H9 (cell line): ENCODE results near the gene BACH1. TPM values are rescaled to one million over a fixed set of nuclear protein-coding genes. Genes with fewer than 3 reads are reported as not detected.
A peak's percentile ranks its signal among the peaks of the same experiment; 100 is the strongest.

Experiments used
- DNase-seq: peaks from one replicate; pipeline ENCODE4 v3.0.0-alpha.2; 2017
- H2AFZ ChIP-seq: one replicate; pipeline ENCODE4 v1.6.1; 2013; ENCODE audit warnings: mild to moderate bottlenecking, low read length, control low read depth, moderate library complexity
- H2AK5ac ChIP-seq: 2 replicates; pipeline ENCODE4 v1.6.1; 2013; ENCODE audit warnings: low read length, control low read depth, mixed read lengths; ENCODE audit not compliant: insufficient read length
- H2BK120ac ChIP-seq: one replicate; pipeline ENCODE4 v1.6.1; 2013; ENCODE audit warnings: low read depth, mild to moderate bottlenecking, low read length, control low read depth, inconsistent platforms; ENCODE audit not compliant: poor library complexity, severe bottlenecking
- H2BK12ac ChIP-seq: 2 replicates; pipeline ENCODE4 v1.6.1; 2013; ENCODE audit warnings: low read length, control low read depth, mixed read lengths, low read depth; ENCODE audit not compliant: insufficient read length
- H2BK15ac ChIP-seq: 2 replicates; pipeline ENCODE4 v1.6.1; 2013; ENCODE audit warnings: low read depth, low read length, control low read depth
- H2BK20ac ChIP-seq: one replicate; pipeline ENCODE4 v1.6.1; 2013; ENCODE audit warnings: low read depth, mild to moderate bottlenecking, low read length, control low read depth, inconsistent platforms; ENCODE audit not compliant: poor library complexity, severe bottlenecking
- H2BK5ac ChIP-seq: 2 replicates; pipeline ENCODE4 v1.6.1; 2013; ENCODE audit warnings: low read length, control low read depth, mixed read lengths; ENCODE audit not compliant: insufficient read length
- H3K14ac ChIP-seq: 2 replicates; pipeline ENCODE4 v1.6.1; 2013; ENCODE audit warnings: low read length, control low read depth; ENCODE audit not compliant: insufficient read depth
- H3K18ac ChIP-seq: 2 replicates; pipeline ENCODE4 v1.6.1; 2013; ENCODE audit warnings: low read depth, mild to moderate bottlenecking, mixed read lengths, low read length, control low read depth; ENCODE audit not compliant: insufficient read length
- H3K23ac ChIP-seq: 2 replicates; pipeline ENCODE4 v1.6.1; 2013; ENCODE audit warnings: low read length, control low read depth, mixed read lengths, low read depth; ENCODE audit not compliant: insufficient read length
- H3K23me2 ChIP-seq: 2 replicates; pipeline ENCODE4 v1.6.1; 2013; ENCODE audit warnings: low read depth, mild to moderate bottlenecking, mixed read lengths, low read length, control low read depth; ENCODE audit not compliant: insufficient read length, poor library complexity, severe bottlenecking
- H3K27ac ChIP-seq: 2 replicates; pipeline ENCODE4 v1.5.1; 2013; ENCODE audit warnings: low read length, control low read depth, mixed read lengths, low read depth; ENCODE audit not compliant: insufficient read length
- H3K27me3 ChIP-seq: 2 replicates; pipeline ENCODE4 v1.6.1; 2013; ENCODE audit warnings: low read length, control low read depth, inconsistent platforms; ENCODE audit not compliant: insufficient read depth
- H3K4ac ChIP-seq: 2 replicates; pipeline ENCODE4 v1.6.1; 2013; ENCODE audit warnings: low read depth, mild to moderate bottlenecking, control low read depth, inconsistent platforms, low read length, moderate library complexity
- H3K4me1 ChIP-seq: 2 replicates; pipeline ENCODE4 v1.6.1; 2013; ENCODE audit warnings: low read length, control low read depth, inconsistent platforms; ENCODE audit not compliant: insufficient read depth
- H3K4me2 ChIP-seq: 2 replicates; pipeline ENCODE4 v1.6.1; 2013; ENCODE audit warnings: low read length, control low read depth, mixed read lengths; ENCODE audit not compliant: insufficient read length, insufficient read depth
- H3K56ac ChIP-seq: 2 replicates; pipeline ENCODE4 v1.6.1; 2013; ENCODE audit warnings: low read depth, mild to moderate bottlenecking, mixed read lengths, low read length, control low read depth; ENCODE audit not compliant: insufficient read length
- H3K79me1 ChIP-seq: 2 replicates; pipeline ENCODE4 v1.6.1; 2013; ENCODE audit warnings: low read depth, mild to moderate bottlenecking, moderate library complexity, low read length, control low read depth, inconsistent platforms; ENCODE audit not compliant: insufficient read depth, poor library complexity, severe bottlenecking
- H3K79me2 ChIP-seq: 2 replicates; pipeline ENCODE4 v1.6.1; 2013; ENCODE audit warnings: low read length, control low read depth, inconsistent platforms; ENCODE audit not compliant: insufficient read depth
- H3K9ac ChIP-seq: 2 replicates; pipeline ENCODE4 v1.6.1; 2013; ENCODE audit warnings: low read length, control low read depth, mixed read lengths; ENCODE audit not compliant: insufficient read length; ENCODE audit errors: extremely low read depth
- H3K9me3 ChIP-seq: one replicate; pipeline ENCODE4 v1.6.1; 2013; ENCODE audit warnings: low read depth, low read length, inconsistent platforms; ENCODE audit not compliant: control insufficient read depth
- H3T11ph ChIP-seq: one replicate; pipeline ENCODE4 v1.6.1; 2013; ENCODE audit warnings: mild to moderate bottlenecking, low read length, control low read depth, inconsistent platforms
- H4K20me1 ChIP-seq: one replicate; pipeline ENCODE4 v1.6.1; 2013; ENCODE audit not compliant: control insufficient read depth, insufficient read length, insufficient read depth
- H4K5ac ChIP-seq: 2 replicates; pipeline ENCODE4 v1.6.1; 2013; ENCODE audit warnings: low read depth, mild to moderate bottlenecking, mixed read lengths, low read length, control low read depth; ENCODE audit not compliant: insufficient read length
- H4K8ac ChIP-seq: replicated peaks from 2 replicates; pipeline ENCODE4 v1.6.1; 2013; ENCODE audit warnings: low read length, control low read depth, mixed read lengths, low read depth; ENCODE audit not compliant: insufficient read length
- H4K91ac ChIP-seq: 2 replicates; pipeline ENCODE4 v1.6.1; 2013; ENCODE audit warnings: low read depth, mild to moderate bottlenecking, moderate library complexity, mixed read lengths, low read length, control low read depth; ENCODE audit not compliant: insufficient read length
- H3K27ac Mint-ChIP-seq, 3 experiments: 2 replicates in 2 of 3; 3 replicates in 1 of 3; pipeline ENCODE4 v1.8.0; 2020 to 2021; ENCODE audit warnings: mixed read lengths in 3 of 3, mild to moderate bottlenecking in 1 of 3, moderate library complexity in 1 of 3
- H3K27me3 Mint-ChIP-seq: 2 replicates; pipeline ENCODE4 v1.8.0; 2021; ENCODE audit warnings: low read depth, mild to moderate bottlenecking, moderate library complexity, mixed read lengths
- H3K36me3 Mint-ChIP-seq, 3 experiments: 2 replicates in 2 of 3; 3 replicates in 1 of 3; pipeline ENCODE4 v1.8.0; 2020 to 2021; ENCODE audit warnings: low read depth in 3 of 3, mixed read lengths in 3 of 3; ENCODE audit not compliant: insufficient read depth in 1 of 3
- H3K4me1 Mint-ChIP-seq, 2 experiments: 2 replicates each; pipeline ENCODE4 v1.8.0; 2020; ENCODE audit warnings: mixed read lengths in 2 of 2
- H3K4me3 Mint-ChIP-seq, 2 experiments: 2 replicates in 1 of 2; 3 replicates in 1 of 2; pipeline ENCODE4 v1.8.0; 2020 to 2021; ENCODE audit warnings: mild to moderate bottlenecking in 2 of 2, mixed read lengths in 2 of 2, moderate library complexity in 1 of 2
- H3K9me3 Mint-ChIP-seq, 2 experiments: 2 replicates in 1 of 2; 3 replicates in 1 of 2; pipeline ENCODE4 v1.8.0; 2020; ENCODE audit warnings: mild to moderate bottlenecking in 2 of 2, mixed read lengths in 2 of 2, moderate library complexity in 1 of 2
- WGBS: extraction: QIAGEN DNeasy Blood & Tissue Kit; methylation state at CpG from one replicate; pipeline ENCODE4 v1.1.7; 2013; ENCODE audit warnings: missing lambda C conversion rate, low lambda C conversion rate, mixed read lengths; ENCODE audit not compliant: insufficient read length; ENCODE audit errors: extremely low coverage; 5-methylcytosine and 5-hydroxymethylcytosine counted together
- total RNA-seq: library from RNA; stranded (reverse); gene quantifications from 2 replicates; pipeline ENCODE4 v1.2.1, GENCODE V29; 2021
- TF ChIP-seq, protein P1 (sequence below): fragments of 200-600 bp; sonication (generic); conservative IDR thresholded peaks from 3 replicates; pipeline ENCODE4 v1.8.0; 2021; ENCODE audit warnings: antibody characterized with exemption, mild to moderate bottlenecking

BACH1 gene
- total RNA-seq, 1 experiment from 2014 or later, result 42.4 TPM

DNA sequence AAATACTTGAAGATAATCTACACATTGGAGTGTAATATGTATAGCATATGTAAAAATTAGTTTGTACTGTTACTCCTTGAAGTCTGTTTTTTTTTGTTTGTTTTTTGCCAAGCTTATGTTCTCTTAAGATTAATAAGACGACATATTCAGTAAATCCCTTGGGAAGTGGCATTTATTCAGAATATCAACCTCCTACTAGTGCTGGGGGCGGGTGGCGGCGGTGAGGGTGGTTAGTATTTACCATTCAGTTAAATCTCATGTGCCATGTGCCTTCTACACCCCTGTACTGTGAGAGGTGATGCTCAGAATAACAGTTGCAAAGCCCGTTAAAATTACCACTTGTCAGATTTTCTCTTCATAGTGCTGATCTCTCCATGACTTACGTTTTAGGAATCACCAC lies 3.0 kb downstream of the BACH1 start:
- H3K23me2 ChIP-seq, result peaks cover 15% of the 10 kb centered on the region
- no peak overlapping the region for H3K56ac ChIP-seq
- no peak overlapping the region for H2BK12ac ChIP-seq
- H3K79me2 ChIP-seq, result peaks cover 36% of the 10 kb centered on the region; the same call in 1 of the 2 replicates
- H3K36me3 Mint-ChIP-seq, result peaks cover 0 to 10% (median 1%) of the 10 kb centered on the region in 3 experiments; a peak in 3 of 7 replicates
- H3K18ac ChIP-seq, result no peak overlapping the region
- H2AFZ ChIP-seq, result no peak overlapping the region
- no peak overlapping the region for H3K14ac ChIP-seq
- no peak overlapping the region for H4K8ac ChIP-seq
- no peak for DNase-seq
- TF ChIP-seq, protein P1, sequence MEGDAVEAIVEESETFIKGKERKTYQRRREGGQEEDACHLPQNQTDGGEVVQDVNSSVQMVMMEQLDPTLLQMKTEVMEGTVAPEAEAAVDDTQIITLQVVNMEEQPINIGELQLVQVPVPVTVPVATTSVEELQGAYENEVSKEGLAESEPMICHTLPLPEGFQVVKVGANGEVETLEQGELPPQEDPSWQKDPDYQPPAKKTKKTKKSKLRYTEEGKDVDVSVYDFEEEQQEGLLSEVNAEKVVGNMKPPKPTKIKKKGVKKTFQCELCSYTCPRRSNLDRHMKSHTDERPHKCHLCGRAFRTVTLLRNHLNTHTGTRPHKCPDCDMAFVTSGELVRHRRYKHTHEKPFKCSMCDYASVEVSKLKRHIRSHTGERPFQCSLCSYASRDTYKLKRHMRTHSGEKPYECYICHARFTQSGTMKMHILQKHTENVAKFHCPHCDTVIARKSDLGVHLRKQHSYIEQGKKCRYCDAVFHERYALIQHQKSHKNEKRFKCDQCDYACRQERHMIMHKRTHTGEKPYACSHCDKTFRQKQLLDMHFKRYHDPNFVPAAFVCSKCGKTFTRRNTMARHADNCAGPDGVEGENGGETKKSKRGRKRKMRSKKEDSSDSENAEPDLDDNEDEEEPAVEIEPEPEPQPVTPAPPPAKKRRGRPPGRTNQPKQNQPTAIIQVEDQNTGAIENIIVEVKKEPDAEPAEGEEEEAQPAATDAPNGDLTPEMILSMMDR, result no peak
- H4K20me1 ChIP-seq, result no peaks in the 10 kb centered on the region
- no peak overlapping the region for H3K4ac ChIP-seq
- no peaks in the 10 kb centered on the region for H3K79me1 ChIP-seq
- H4K5ac ChIP-seq, result no peak overlapping the region
- no peak overlapping the region for H2AK5ac ChIP-seq
- H3K23ac ChIP-seq, result no peak overlapping the region
- no peaks in the 10 kb centered on the region for H3K9me3 ChIP-seq
- no peak overlapping the region for H3K9ac ChIP-seq
- no peak overlapping the region for H2BK15ac ChIP-seq
- H2BK120ac ChIP-seq, result no peak overlapping the region
- H3K27ac Mint-ChIP-seq, result peak overlapping the region in 1 of 3 experiments; percentile 32; a peak in 1 of 7 replicates
- H3K27ac ChIP-seq, result no peak overlapping the region
- no peak overlapping the region for H3T11ph ChIP-seq
- no peaks in the 10 kb centered on the region; the same call in 1 of the 2 replicates for H3K27me3 ChIP-seq
- H3K4me3 Mint-ChIP-seq, result peak overlapping the region in 1 of 2 experiments; percentile 22; a peak in 2 of 5 replicates
- WGBS, result no CpG with 5 or more reads among the region's 6 CpGs
- H2BK20ac ChIP-seq, result no peak overlapping the region
- H3K4me1 Mint-ChIP-seq, result peaks cover 43 to 55% of the 10 kb centered on the region in 2 experiments
- no peak overlapping the region for H2BK5ac ChIP-seq
- H3K27me3 Mint-ChIP-seq, result peaks cover 16% of the 10 kb centered on the region
- peaks cover 0 to 5% of the 10 kb centered on the region in 2 experiments; a peak in 1 of 5 replicates for H3K9me3 Mint-ChIP-seq
- H4K91ac ChIP-seq, result no peak overlapping the region
- peaks cover 5% of the 10 kb centered on the region; the same call in 1 of the 2 replicates for H3K4me1 ChIP-seq
- no peak overlapping the region for H3K4me2 ChIP-seq
